Measurements from ENCODE around the gene ZNF133.

- TF ChIP-seq, protein P1, sequence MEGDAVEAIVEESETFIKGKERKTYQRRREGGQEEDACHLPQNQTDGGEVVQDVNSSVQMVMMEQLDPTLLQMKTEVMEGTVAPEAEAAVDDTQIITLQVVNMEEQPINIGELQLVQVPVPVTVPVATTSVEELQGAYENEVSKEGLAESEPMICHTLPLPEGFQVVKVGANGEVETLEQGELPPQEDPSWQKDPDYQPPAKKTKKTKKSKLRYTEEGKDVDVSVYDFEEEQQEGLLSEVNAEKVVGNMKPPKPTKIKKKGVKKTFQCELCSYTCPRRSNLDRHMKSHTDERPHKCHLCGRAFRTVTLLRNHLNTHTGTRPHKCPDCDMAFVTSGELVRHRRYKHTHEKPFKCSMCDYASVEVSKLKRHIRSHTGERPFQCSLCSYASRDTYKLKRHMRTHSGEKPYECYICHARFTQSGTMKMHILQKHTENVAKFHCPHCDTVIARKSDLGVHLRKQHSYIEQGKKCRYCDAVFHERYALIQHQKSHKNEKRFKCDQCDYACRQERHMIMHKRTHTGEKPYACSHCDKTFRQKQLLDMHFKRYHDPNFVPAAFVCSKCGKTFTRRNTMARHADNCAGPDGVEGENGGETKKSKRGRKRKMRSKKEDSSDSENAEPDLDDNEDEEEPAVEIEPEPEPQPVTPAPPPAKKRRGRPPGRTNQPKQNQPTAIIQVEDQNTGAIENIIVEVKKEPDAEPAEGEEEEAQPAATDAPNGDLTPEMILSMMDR (IDR thresholded peaks at IDR 0.05): no peak
- TF ChIP-seq EZH2 (IDR thresholded peaks at IDR 0.05; ENCODE audit: borderline replicate concordance, insufficient read depth, low read depth, low read length, poor library complexity, severe bottlenecking): no peak
These were observed 30.0 kb upstream of the ZNF133 start for GRCh38 chr20:18258126-18258860.
